Measurements from ENCODE around the gene SETBP1. TPM values are rescaled to one million over a fixed set of nuclear protein-coding genes. Genes with fewer than 3 reads are reported as not detected.

Gene SETBP1
- total and polyA plus RNA-seq, 9 of the 15 experiments (the other 6 are each of a cell fraction or from before 2014, with no cell fraction given): under 0.01 to 0.13 (median 0.04) TPM

GRCh38 chr18:44793685-44794084 lies 113.0 kb downstream of the SETBP1 start (continued):
- no peak for TF ChIP-seq RAD21 (CRISPR knock-in tag; conservative IDR thresholded peaks at IDR 0.05 in 1 of 2, IDR thresholded peaks at IDR 0.05 in 1 of 2)

DNA sequence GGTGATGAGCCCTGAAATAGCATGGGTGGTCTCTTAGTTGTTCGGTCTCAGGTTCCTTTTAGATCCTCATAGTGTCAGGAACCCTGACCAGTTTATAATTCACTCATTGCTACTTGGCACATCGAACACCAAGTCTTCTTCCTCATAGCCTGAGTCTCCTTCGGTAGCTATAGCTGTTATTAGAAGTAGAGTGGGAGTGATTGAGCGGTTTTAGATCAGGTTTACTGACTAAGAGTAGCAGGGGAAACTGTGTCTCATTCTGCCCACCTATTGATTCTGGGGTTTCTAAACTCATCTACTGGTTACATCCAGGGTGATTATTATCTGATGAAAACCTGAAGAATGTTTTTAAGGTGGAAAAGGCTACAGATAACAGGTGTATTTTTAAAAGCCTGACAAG lies 114.6 kb downstream of the SETBP1 start:
- TF ChIP-seq, protein P1, sequence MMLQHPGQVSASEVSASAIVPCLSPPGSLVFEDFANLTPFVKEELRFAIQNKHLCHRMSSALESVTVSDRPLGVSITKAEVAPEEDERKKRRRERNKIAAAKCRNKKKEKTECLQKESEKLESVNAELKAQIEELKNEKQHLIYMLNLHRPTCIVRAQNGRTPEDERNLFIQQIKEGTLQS (IDR thresholded peaks at IDR 0.05): no peak
- TF ChIP-seq, protein P1 (CRISPR knock-in tag; conservative IDR thresholded peaks at IDR 0.05): no peak
- no peak for TF ChIP-seq NR2F6 (CRISPR knock-in tag; IDR thresholded peaks at IDR 0.05)
- TF ChIP-seq CREM (IDR thresholded peaks at IDR 0.05; ENCODE audit: low read depth): no peak
- TF ChIP-seq SMARCB1 (IDR thresholded peaks at IDR 0.05; ENCODE audit: insufficient read length, low read depth): no peak
- TF ChIP-seq ZFP36 (IDR thresholded peaks at IDR 0.05; ENCODE audit: low read depth, low read length, partially characterized antibody): no peak
- no peak for TF ChIP-seq YY1 (IDR thresholded peaks at IDR 0.05; ENCODE audit: borderline replicate concordance in 1 of 3, control insufficient read depth in 1 of 3, extremely low read depth in 1 of 3, insufficient read depth in 3 of 3, insufficient read length in 1 of 3, insufficient replicate concordance in 2 of 3, low read depth in 1 of 3, low read length in 2 of 3)
- TF ChIP-seq CREB5 (CRISPR knock-in tag; IDR thresholded peaks at IDR 0.05): no peak
- TF ChIP-seq MBD2 (IDR thresholded peaks at IDR 0.05; ENCODE audit: borderline replicate concordance, low read depth): no peak
- no peak for TF ChIP-seq NCOA6 (IDR thresholded peaks at IDR 0.05)
- no peak for TF ChIP-seq ZNF408 (CRISPR knock-in tag; IDR thresholded peaks at IDR 0.05; ENCODE audit: low read depth)
- TF ChIP-seq, protein P2, sequence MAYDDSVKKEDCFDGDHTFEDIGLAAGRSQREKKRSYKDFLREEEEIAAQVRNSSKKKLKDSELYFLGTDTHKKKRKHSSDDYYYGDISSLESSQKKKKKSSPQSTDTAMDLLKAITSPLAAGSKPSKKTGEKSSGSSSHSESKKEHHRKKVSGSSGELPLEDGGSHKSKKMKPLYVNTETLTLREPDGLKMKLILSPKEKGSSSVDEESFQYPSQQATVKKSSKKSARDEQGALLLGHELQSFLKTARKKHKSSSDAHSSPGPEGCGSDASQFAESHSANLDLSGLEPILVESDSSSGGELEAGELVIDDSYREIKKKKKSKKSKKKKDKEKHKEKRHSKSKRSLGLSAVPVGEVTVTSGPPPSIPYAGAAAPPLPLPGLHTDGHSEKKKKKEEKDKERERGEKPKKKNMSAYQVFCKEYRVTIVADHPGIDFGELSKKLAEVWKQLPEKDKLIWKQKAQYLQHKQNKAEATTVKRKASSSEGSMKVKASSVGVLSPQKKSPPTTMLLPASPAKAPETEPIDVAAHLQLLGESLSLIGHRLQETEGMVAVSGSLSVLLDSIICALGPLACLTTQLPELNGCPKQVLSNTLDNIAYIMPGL (CRISPR knock-in tag; IDR thresholded peaks at IDR 0.05): no peak
- no peak for TF ChIP-seq CBX2 (IDR thresholded peaks at IDR 0.05; ENCODE audit: insufficient read depth, low read length, poor library complexity, severe bottlenecking)
- no peak for TF ChIP-seq HLTF (IDR thresholded peaks at IDR 0.05)
- no peak for TF ChIP-seq WHSC1 (IDR thresholded peaks at IDR 0.05; ENCODE audit: low read length)
- in situ Hi-C loops (cut with MboI) (no loop called here), intact Hi-C loops (cut with micrococcal nuclease) (no loop called here)
- no peaks in the 10 kb centered on the region for H4K20me1 ChIP-seq (replicated peaks; ENCODE audit: control insufficient read depth, insufficient read depth, low read length)
- DNase-seq (ENCODE audit: extremely low read depth in 1 of 4, low spot score in 3 of 4) (no peak), ATAC-seq (no peak), FAIRE-seq (no peak)
- H2AFZ ChIP-seq (ENCODE audit: low read depth, low read length): no peak overlapping the region
- H3K36me3 ChIP-seq (ENCODE audit: control insufficient read depth, insufficient read depth, low read length): no peaks in the 10 kb centered on the region
- 0% methylated on average over 4 of the region's 4 CpGs for WGBS (ENCODE audit: insufficient coverage, low coverage, missing lambda C conversion rate)
- BruUV-seq (replicated peaks): no TSS peak
- no peaks in the 10 kb centered on the region for H3K27me3 ChIP-seq (ENCODE audit: control insufficient read depth in 2 of 2, insufficient read depth in 2 of 2, low read length in 2 of 2)
- POLR2A ChIA-PET: no interaction called here
- H3K4me2 ChIP-seq (ENCODE audit: insufficient read depth, low read length): no peak overlapping the region
- no peak overlapping the region for H3K9ac ChIP-seq (ENCODE audit: insufficient read depth in 1 of 2, low read depth in 2 of 2, low read length in 2 of 2)
- CTCF ChIA-PET (ENCODE audit: low intra/inter-chr PET ratio): no interaction called here
- H3K79me2 ChIP-seq (ENCODE audit: control insufficient read depth, insufficient read depth, low read length): no peaks in the 10 kb centered on the region
- no peak overlapping the region for H3K27ac ChIP-seq (ENCODE audit: extremely low read depth, low read depth, low read length)
- H3K9me3 ChIP-seq (replicated peaks; ENCODE audit: control insufficient read depth, insufficient read depth, low read depth, low read length): no peaks in the 10 kb centered on the region
- no peaks in the 10 kb centered on the region for H3K9me1 ChIP-seq (ENCODE audit: control insufficient read depth, insufficient read depth, low read length)
- H3K4me3 ChIP-seq: no peak overlapping the region
- H3K4me1 ChIP-seq (replicated peaks in 1 of 2; ENCODE audit: control insufficient read depth in 2 of 2, insufficient read depth in 2 of 2, low read length in 2 of 2): no peaks in the 10 kb centered on the region
